Activated T-cell treated with anti-CD3 and anti-CD28 coated beads, Interleukin-2, amount 50 U/mL, for 4 hours (primary cell): ENCODE measurements around the gene APOF. TPM values are rescaled to one million over a fixed set of nuclear protein-coding genes. Genes with fewer than 3 reads are reported as not detected.
"Not testable (repeated sequence)": the region's sequence is repeated elsewhere in the genome, so short reads cannot be mapped to it uniquely, and the experiment has no call there.

Experiments used
- ATAC-seq, 2 donors: fragments of 200-7000 bp; cut with Tn5 transposase; one replicate each; pipeline ENCODE4 v1.10.0; 2021
- DNase-seq: peaks from one replicate; pipeline ENCODE4 v3.0.0-alpha.2; 2020
- H3K27me3 Mint-ChIP-seq: one replicate; pipeline ENCODE4 v1.8.0; 2021; ENCODE audit warnings: low read depth, mixed read lengths
- H3K36me3 Mint-ChIP-seq: one replicate; pipeline ENCODE4 v1.8.0; 2022; ENCODE audit warnings: mixed read lengths; ENCODE audit not compliant: insufficient read depth
- H3K4me1 Mint-ChIP-seq: one replicate; pipeline ENCODE4 v1.8.0; 2021; ENCODE audit warnings: low read depth, mixed read lengths
- H3K4me3 Mint-ChIP-seq: one replicate; pipeline ENCODE4 v1.8.0; 2021; ENCODE audit warnings: mild to moderate bottlenecking, moderate library complexity, mixed read lengths
- H3K9me3 Mint-ChIP-seq: one replicate; pipeline ENCODE4 v1.8.0; 2021; ENCODE audit warnings: mixed read lengths
- total RNA-seq, 3 donors: library from RNA; stranded (reverse); gene quantifications; one replicate each; pipeline ENCODE4 v1.2.1, GENCODE V29; 2021

APOF gene
- total RNA-seq, 3 donors from 2014 or later, result 0.16 TPM; not detected in 2

DNA sequence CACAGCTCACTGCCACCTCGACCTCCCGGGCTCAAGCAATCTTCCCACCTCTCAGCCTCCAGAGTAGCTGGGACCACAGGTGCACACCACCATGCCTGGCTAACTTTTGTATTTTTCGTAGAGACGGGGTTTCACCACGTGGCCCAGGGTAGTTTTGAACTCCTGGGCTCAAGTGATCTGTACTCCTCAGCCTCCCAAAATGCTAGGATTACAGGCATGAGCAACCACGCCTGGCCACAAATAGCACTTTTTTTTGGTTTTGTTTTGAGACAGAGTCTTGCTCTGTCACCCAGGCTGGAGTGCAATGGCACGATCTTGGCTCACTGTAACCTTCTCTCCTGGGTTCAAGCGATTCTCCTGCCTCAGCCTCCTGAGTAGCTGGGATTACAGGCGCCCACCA lies 15.4 kb downstream of the APOF start:
- not testable (repeated sequence) for H3K4me3 Mint-ChIP-seq, ATAC-seq, H3K27me3 Mint-ChIP-seq, H3K4me1 Mint-ChIP-seq, H3K9me3 Mint-ChIP-seq, DNase-seq
- peaks cover 39% of the 10 kb centered on the region for H3K36me3 Mint-ChIP-seq

GRCh38 chr12:56346675-56347074 lies 16.0 kb downstream of the APOF start:
- Mint-ChIP-seq H3K4me3 (no peak overlapping the region), H3K4me1 (no peaks in the 10 kb centered on the region), H3K36me3 (peaks cover 39% of the 10 kb centered on the region), H3K9me3 (no peaks in the 10 kb centered on the region), H3K27me3 (no peaks in the 10 kb centered on the region)
- peak in 1 of 2 donors; percentile 10 for ATAC-seq
- DNase-seq, result no peak

GRCh38 chr12:56342290-56342689 lies 20.4 kb downstream of the APOF start:
- H3K9me3 Mint-ChIP-seq, H3K27me3 Mint-ChIP-seq, ATAC-seq, DNase-seq, H3K4me3 Mint-ChIP-seq: not testable (repeated sequence)
- H3K4me1 Mint-ChIP-seq, result peaks cover 30% of the 10 kb centered on the region
- H3K36me3 Mint-ChIP-seq, result peaks cover 20% of the 10 kb centered on the region

DNA sequence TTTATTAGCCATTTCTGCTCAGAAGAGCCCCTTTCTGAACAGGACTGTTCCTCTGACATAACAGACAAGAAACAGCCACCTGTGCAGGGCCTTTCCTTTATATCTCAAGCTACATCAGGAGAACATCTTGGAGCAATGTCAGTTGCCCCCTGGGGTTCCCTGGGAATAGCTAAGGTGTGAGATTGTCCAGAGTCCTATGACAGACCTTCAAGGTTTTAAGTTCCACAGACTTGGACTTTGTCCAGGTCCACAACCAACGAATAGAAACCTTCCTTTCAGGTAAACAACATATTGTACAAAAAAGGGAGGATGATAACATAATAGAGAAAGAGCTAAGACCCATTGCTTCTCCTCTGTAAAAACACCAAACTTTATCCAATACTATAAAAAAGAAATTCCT lies 21.0 kb downstream of the APOF start:
- DNase-seq (no peak), ATAC-seq (no peak)
- Mint-ChIP-seq H3K4me3 (no peak overlapping the region), H3K36me3 (peaks cover 18% of the 10 kb centered on the region), H3K4me1 (peaks cover 35% of the 10 kb centered on the region), H3K9me3 (no peaks in the 10 kb centered on the region), H3K27me3 (no peaks in the 10 kb centered on the region)

DNA sequence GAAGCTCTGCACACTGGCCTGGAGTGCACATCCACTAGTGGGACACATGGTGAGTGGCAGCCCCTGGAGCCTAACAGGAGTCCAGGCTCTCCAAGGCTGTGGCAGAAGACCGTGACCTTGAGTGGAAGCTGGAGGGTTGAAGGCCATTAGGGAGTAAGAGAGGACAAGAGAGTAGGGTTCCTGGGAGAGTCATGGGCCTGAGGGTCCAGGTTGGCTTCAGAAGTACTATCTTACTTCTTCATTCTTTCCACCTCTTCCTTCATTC lies 23.6 kb downstream of the APOF start:
- Mint-ChIP-seq H3K4me1 (peaks cover 43% of the 10 kb centered on the region), H3K4me3 (peak overlapping the region; percentile 92), H3K27me3 (no peaks in the 10 kb centered on the region), H3K36me3 (peaks cover 10% of the 10 kb centered on the region), H3K9me3 (no peaks in the 10 kb centered on the region)
- no peak for DNase-seq
- no peak for ATAC-seq

DNA sequence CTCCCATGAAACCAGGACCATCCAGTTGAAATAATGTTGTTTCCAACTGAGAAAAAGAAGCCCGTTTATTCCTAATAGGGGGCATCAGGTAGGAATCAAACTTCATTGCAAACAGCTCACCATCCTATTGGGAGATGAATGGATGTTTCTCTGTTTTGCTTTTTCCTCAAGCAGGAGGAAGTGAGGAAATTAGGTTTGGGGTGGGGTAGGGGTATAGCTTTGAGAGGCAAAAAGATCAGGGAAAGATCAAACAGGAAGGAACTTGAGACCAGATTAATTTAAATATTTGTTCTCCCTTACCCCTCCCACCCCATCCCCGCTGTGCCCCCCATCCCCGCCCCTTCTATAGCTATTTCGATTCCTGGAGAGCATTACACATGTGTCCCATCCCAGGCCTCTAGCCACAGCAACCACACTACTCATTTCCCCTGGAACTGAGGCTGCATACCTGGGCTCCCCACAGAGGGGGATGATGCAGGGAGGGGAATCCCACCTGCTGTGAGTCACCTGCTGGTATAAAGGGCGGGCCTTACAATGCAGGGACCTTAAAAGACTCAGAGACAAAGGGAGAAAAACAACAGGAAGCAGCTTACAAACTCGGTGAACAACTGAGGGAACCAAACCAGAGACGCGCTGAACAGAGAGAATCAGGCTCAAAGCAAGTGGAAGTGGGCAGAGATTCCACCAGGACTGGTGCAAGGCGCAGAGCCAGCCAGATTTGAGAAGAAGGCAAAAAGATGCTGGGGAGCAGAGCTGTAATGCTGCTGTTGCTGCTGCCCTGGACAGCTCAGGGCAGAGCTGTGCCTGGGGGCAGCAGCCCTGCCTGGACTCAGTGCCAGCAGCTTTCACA lies 24.1 kb downstream of the APOF start, which contains the start of gene IL23A:
Gene IL23A, plus strand, starts transcription at position 577 of the 850 bp plus-strand sequence. Its CDS starts 161 bp downstream, at position 738.
- peak; percentile 86 for DNase-seq
- peak; percentile 82 to 84 for ATAC-seq
- Mint-ChIP-seq H3K4me1 (peaks cover 43% of the 10 kb centered on the region), H3K4me3 (peak within 1 kb of the TSS; percentile 92), H3K36me3 (peaks cover 10% of the 10 kb centered on the region), H3K9me3 (no peaks in the 10 kb centered on the region), H3K27me3 (no peaks in the 10 kb centered on the region)

GRCh38 chr12:56337753-56338251 lies 24.9 kb downstream of the APOF start:
- H3K36me3 Mint-ChIP-seq, result peaks cover 5% of the 10 kb centered on the region
- H3K27me3 Mint-ChIP-seq, result no peaks in the 10 kb centered on the region
- H3K4me1 Mint-ChIP-seq, result peaks cover 50% of the 10 kb centered on the region
- DNase-seq (no peak), ATAC-seq (no peak)
- peak overlapping the region; percentile 58 for H3K4me3 Mint-ChIP-seq
- no peaks in the 10 kb centered on the region for H3K9me3 Mint-ChIP-seq

GRCh38 chr12:56336361-56337167 lies 26.1 kb downstream of the APOF start:
- Mint-ChIP-seq H3K27me3 (no peaks in the 10 kb centered on the region), H3K9me3 (no peaks in the 10 kb centered on the region), H3K4me1 (peaks cover 55% of the 10 kb centered on the region), H3K4me3 (no peak overlapping the region), H3K36me3 (peaks cover 2% of the 10 kb centered on the region)
- DNase-seq, result no peak
- ATAC-seq, result no peak

GRCh38 chr12:56335527-56335926 lies 27.1 kb downstream of the APOF start:
- H3K9me3 Mint-ChIP-seq, ATAC-seq, H3K36me3 Mint-ChIP-seq, H3K27me3 Mint-ChIP-seq, DNase-seq, H3K4me3 Mint-ChIP-seq: not testable (repeated sequence)
- peaks cover 55% of the 10 kb centered on the region for H3K4me1 Mint-ChIP-seq

DNA sequence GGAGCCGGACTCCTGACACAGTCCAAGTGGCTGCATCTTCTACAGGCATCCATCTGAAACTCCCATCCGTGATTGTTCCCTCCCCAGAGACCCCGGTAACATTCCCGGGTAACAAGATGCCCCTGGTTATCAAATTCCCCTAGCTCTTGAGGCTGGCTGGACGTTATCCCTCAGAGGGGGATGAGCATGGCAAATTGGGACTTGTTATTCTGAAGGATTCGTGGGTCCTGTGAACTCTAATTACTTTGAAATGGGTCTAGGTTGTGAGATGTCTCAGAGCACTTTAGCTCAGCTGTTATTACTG lies 28.2 kb downstream of the APOF start:
- no peak for ATAC-seq
- Mint-ChIP-seq H3K27me3 (no peaks in the 10 kb centered on the region), H3K4me3 (peak overlapping the region; percentile 95), H3K36me3 (peaks cover 4% of the 10 kb centered on the region), H3K9me3 (no peaks in the 10 kb centered on the region), H3K4me1 (peaks cover 48% of the 10 kb centered on the region)
- no peak for DNase-seq

- peaks cover 43% of the 10 kb centered on the region for H3K4me1 Mint-ChIP-seq
- no peaks in the 10 kb centered on the region for H3K9me3 Mint-ChIP-seq
- ATAC-seq, result peak; percentile 91
- peak within 1 kb of the TSS; percentile 95 for H3K4me3 Mint-ChIP-seq
- peaks cover 4% of the 10 kb centered on the region for H3K36me3 Mint-ChIP-seq
- peak; percentile 88 for DNase-seq
- no peaks in the 10 kb centered on the region for H3K27me3 Mint-ChIP-seq
Measured at GRCh38 chr12:56333679-56334489, 28.8 kb downstream of the APOF start, which contains the start of gene PAN2. Gene PAN2 (minus strand): TSS chr12:56334000. CDS start chr12:56333094, 906 bp downstream.

DNA sequence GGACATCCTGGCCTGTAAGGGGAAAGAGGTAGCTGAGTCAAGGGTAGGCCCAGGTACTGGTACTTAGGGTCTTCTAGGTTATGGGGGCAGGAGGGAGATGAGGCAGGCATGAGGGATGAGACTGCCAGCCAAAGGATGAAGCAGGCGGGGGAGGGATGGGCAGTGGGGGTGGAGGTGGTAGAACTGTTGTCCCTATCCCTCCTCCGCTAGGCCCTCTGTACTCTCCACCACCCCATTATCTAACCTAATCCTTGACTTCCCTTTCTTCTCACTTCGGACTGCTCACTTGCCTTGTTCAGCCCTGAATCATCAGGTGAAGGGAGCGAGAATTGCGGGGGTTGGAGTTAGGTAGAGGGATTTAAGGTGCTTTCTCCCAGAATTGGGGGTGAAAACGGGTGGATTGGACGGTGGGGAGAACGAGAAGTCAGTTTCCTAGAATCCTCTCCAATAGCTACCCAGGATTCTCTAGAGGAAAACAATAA lies 29.4 kb downstream of the APOF start:
- Mint-ChIP-seq H3K9me3 (no peaks in the 10 kb centered on the region), H3K36me3 (peaks cover 3% of the 10 kb centered on the region), H3K4me1 (peaks cover 36% of the 10 kb centered on the region), H3K4me3 (peak overlapping the region; percentile 95), H3K27me3 (no peaks in the 10 kb centered on the region)
- peak; percentile 27 to 35 for ATAC-seq
- DNase-seq, result no peak

DNA sequence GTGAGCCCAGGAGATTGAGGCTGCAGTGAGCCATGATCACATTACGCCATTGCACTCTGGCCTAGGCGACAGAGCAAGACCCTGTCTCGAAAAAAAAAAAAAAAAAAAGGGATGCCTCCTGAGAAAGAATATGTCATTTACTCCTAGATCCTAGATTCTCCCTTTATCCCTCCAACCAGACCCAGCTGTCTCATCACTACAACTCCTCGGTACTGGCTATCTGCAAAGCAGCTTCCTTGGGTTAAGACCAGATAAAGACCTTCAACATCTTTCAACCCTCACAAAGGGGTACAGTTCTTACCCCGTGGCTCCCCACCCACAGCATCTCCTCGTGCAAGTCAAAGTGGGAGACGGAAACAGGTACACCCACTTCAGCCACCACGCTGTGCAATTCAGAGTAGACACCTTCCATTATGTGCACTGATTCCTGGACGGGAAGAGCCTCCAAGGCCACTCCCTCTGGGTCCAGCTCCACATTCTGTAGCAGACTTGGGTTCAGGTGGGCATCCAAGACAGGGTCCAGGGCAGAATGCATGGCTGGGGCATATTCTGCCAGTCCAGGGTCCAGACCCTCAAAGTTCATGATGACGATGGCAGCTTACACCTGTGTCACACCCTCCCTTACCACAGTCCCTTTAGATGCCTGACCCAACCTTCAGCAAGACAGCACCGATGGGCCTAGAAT lies 30.0 kb downstream of the APOF start:
- no peak for ATAC-seq
- no peak for DNase-seq
- peak overlapping the region; percentile 95 for H3K4me3 Mint-ChIP-seq
- no peaks in the 10 kb centered on the region for H3K9me3 Mint-ChIP-seq
- H3K4me1 Mint-ChIP-seq, result peaks cover 30% of the 10 kb centered on the region
- no peaks in the 10 kb centered on the region for H3K27me3 Mint-ChIP-seq
- peaks cover 7% of the 10 kb centered on the region for H3K36me3 Mint-ChIP-seq
